ENCODE measurements around the gene TSPAN4. TPM values are rescaled to one million over a fixed set of nuclear protein-coding genes. Genes with fewer than 3 reads are reported as not detected.

The TSPAN4 gene
- total and polyA plus RNA-seq, 9 of the 15 experiments (the other 6 are each of a cell fraction or from before 2014, with no cell fraction given): 0.07 to 31.0 (median 15.7) TPM

- TF ChIP-seq ZNF354B (CRISPR knock-in tag; IDR thresholded peaks at IDR 0.05): no peak
- peak; percentile 41 to 63; a peak in 3 of 4 replicates for TF ChIP-seq UBTF (IDR thresholded peaks at IDR 0.05; ENCODE audit: borderline replicate concordance in 1 of 2, low read depth in 2 of 2, low read length in 2 of 2)
- no peak for TF ChIP-seq PRPF4 (IDR thresholded peaks at IDR 0.05; ENCODE audit: insufficient read depth, low read depth, low read length, poor library complexity, severe bottlenecking)
- no peak for TF ChIP-seq ETS2 (tag; IDR thresholded peaks at IDR 0.05; ENCODE audit: borderline replicate concordance, poor library complexity, severe bottlenecking)
- TF ChIP-seq BRD4 (IDR thresholded peaks at IDR 0.05): no peak
- no peak; the same call in 1 of the 2 replicates for TF ChIP-seq KDM2B (CRISPR knock-in tag; IDR thresholded peaks at IDR 0.05)
- TF ChIP-seq RBM15 (IDR thresholded peaks at IDR 0.05; ENCODE audit: insufficient read depth, low read length): no peak
- peak; percentile 75 for TF ChIP-seq ARID4B (CRISPR knock-in tag; IDR thresholded peaks at IDR 0.05)
- no peak; the same call in 1 of the 2 replicates for TF ChIP-seq ARID1B (IDR thresholded peaks at IDR 0.05)
- TF ChIP-seq PHF21A (IDR thresholded peaks at IDR 0.05; ENCODE audit: borderline replicate concordance, low read depth): no peak
- no peak for TF ChIP-seq HEY1 (CRISPR knock-in tag; IDR thresholded peaks at IDR 0.05; ENCODE audit: borderline replicate concordance)
- TF ChIP-seq POLR2G (IDR thresholded peaks at IDR 0.05; ENCODE audit: low read depth, low read length): peak; percentile 89
- no peak for TF ChIP-seq CBFA2T3 (IDR thresholded peaks at IDR 0.05)
- TF ChIP-seq ID3 (CRISPR knock-in tag; IDR thresholded peaks at IDR 0.05): no peak
- TF ChIP-seq ID3 (tag; IDR thresholded peaks at IDR 0.05): no peak
- TF ChIP-seq MYNN (IDR thresholded peaks at IDR 0.05): no peak
- TF ChIP-seq MYNN (CRISPR knock-in tag; IDR thresholded peaks at IDR 0.05): no peak
- no peak; the same call in 1 of the 2 replicates for TF ChIP-seq MTA3 (IDR thresholded peaks at IDR 0.05; ENCODE audit: borderline replicate concordance)
- TF ChIP-seq ETS1 (conservative IDR thresholded peaks at IDR 0.05; ENCODE audit: control insufficient read depth, low read depth, low read length): no peak; the same call in 1 of the 2 replicates
- TF ChIP-seq ZNF764 (CRISPR knock-in tag; IDR thresholded peaks at IDR 0.05; ENCODE audit: low read depth): no peak
Observed at GRCh38 chr11:827146-827896, 15.3 kb upstream of the TSPAN4 start (continued).

Data from K562 (cell line).